WTC11 (cell line): ENCODE results near the gene PRR13. TPM values are rescaled to one million over a fixed set of nuclear protein-coding genes. Genes with fewer than 3 reads are reported as not detected.

Experiments
- ATAC-seq: fragments of 200-7000 bp; cut with Tn5 transposase; 2 replicates; pipeline ENCODE4 v1.10.0; 2021; ENCODE audit warnings: mild to moderate bottlenecking, moderate library complexity
- CTCF ChIA-PET: fragments of 300-600 bp; sonication (Branson Sonifier 250); formaldehyde crosslinking; loops from one replicate; lab custom pipeline; 2021; ENCODE audit warnings: antibody characterized with exemption; lab: Charles Lee
- POLR2A ChIA-PET: fragments of 350-600 bp; sonication (Branson Sonifier 250); formaldehyde crosslinking; loops from one replicate; lab custom pipeline; 2021; ENCODE audit warnings: antibody characterized with exemption; lab: Charles Lee
- DNase-seq: peaks from one replicate; pipeline ENCODE4 v3.0.0; 2021; ENCODE audit warnings: low spot score
- H3K27ac Mint-ChIP-seq: 2 replicates; pipeline ENCODE4 v1.8.0; 2021; ENCODE audit warnings: mixed read lengths
- H3K27me3 Mint-ChIP-seq: 2 replicates; pipeline ENCODE4 v1.8.0; 2021; ENCODE audit warnings: low read depth, mild to moderate bottlenecking, moderate library complexity, mixed read lengths
- H3K36me3 Mint-ChIP-seq: 2 replicates; pipeline ENCODE4 v1.8.0; 2021; ENCODE audit warnings: mixed read lengths
- H3K4me1 Mint-ChIP-seq: 2 replicates; pipeline ENCODE4 v1.8.0; 2022; ENCODE audit warnings: mixed read lengths
- H3K4me3 Mint-ChIP-seq: 2 replicates; pipeline ENCODE4 v1.8.0; 2021; ENCODE audit warnings: mild to moderate bottlenecking, moderate library complexity, mixed read lengths
- H3K9me3 Mint-ChIP-seq: 2 replicates; pipeline ENCODE4 v1.8.0; 2021; ENCODE audit warnings: mixed read lengths
- AR ChIP-seq: fragments of 250-450 bp; sonication (Bioruptor Pico); IDR thresholded peaks from 2 replicates; pipeline ENCODE4 v1.9.0; 2021; ENCODE audit warnings: mild to moderate bottlenecking
- ATF2 ChIP-seq: sonication (generic); formaldehyde crosslinking; IDR thresholded peaks from 2 replicates; pipeline ENCODE4 v1.8.1; 2022; ENCODE audit warnings: low read depth, missing genetic modification reagents, borderline replicate concordance
- FOXK1 ChIP-seq: sonication (generic); formaldehyde crosslinking; IDR thresholded peaks from 2 replicates; pipeline ENCODE4 v1.8.0; 2022; ENCODE audit warnings: mild to moderate bottlenecking, moderate library complexity, missing genetic modification reagents
- GABPB1 ChIP-seq: sonication (generic); formaldehyde crosslinking; IDR thresholded peaks from 2 replicates; pipeline ENCODE4 v1.8.1; 2023; ENCODE audit warnings: mild to moderate bottlenecking, missing genetic modification reagents
- KAT7 ChIP-seq: sonication (generic); formaldehyde crosslinking; IDR thresholded peaks from 2 replicates; pipeline ENCODE4 v1.8.1; 2023; ENCODE audit warnings: missing genetic modification reagents, mild to moderate bottlenecking, borderline replicate concordance
- MYBL2 ChIP-seq: sonication (generic); formaldehyde crosslinking; IDR thresholded peaks from 2 replicates; pipeline ENCODE4 v1.8.1; 2023; ENCODE audit warnings: mild to moderate bottlenecking, moderate library complexity, missing genetic modification reagents
- NR1H2 ChIP-seq: sonication (generic); formaldehyde crosslinking; IDR thresholded peaks from 2 replicates; pipeline ENCODE4 v1.9.0; 2021; ENCODE audit warnings: mild to moderate bottlenecking, moderate library complexity, missing genetic modification reagents
- SMAD4 ChIP-seq: sonication (generic); formaldehyde crosslinking; IDR thresholded peaks from 2 replicates; pipeline ENCODE4 v1.8.0; 2022; ENCODE audit warnings: mild to moderate bottlenecking, missing genetic modification reagents
- ZNF121 ChIP-seq: sonication (generic); formaldehyde crosslinking; IDR thresholded peaks from 2 replicates; pipeline ENCODE4 v1.8.0; 2023; ENCODE audit warnings: missing genetic modification reagents
- ZNF232 ChIP-seq: sonication (generic); formaldehyde crosslinking; IDR thresholded peaks from 2 replicates; pipeline ENCODE4 v1.8.0; 2022; ENCODE audit warnings: mild to moderate bottlenecking, missing genetic modification reagents
- ZNF532 ChIP-seq: fragments of 250-450 bp; sonication (Bioruptor Pico); IDR thresholded peaks from 2 replicates; pipeline ENCODE4 v1.9.0; 2021; ENCODE audit warnings: mild to moderate bottlenecking, borderline replicate concordance
- total RNA-seq: library from RNA; stranded (reverse); gene quantifications from 3 replicates; pipeline ENCODE4 v1.2.3, GENCODE V29; 2021
- TF ChIP-seq, protein P1 (sequence below): sonication (generic); formaldehyde crosslinking; IDR thresholded peaks from 2 replicates; pipeline ENCODE4 v1.8.1; 2023; ENCODE audit warnings: mild to moderate bottlenecking, missing genetic modification reagents, borderline replicate concordance
- TF ChIP-seq, protein P2 (sequence below): sonication (generic); formaldehyde crosslinking; IDR thresholded peaks from 2 replicates; pipeline ENCODE4 v1.8.0; 2022; ENCODE audit warnings: mild to moderate bottlenecking, missing genetic modification reagents
- TF ChIP-seq, protein P3 (sequence below): sonication (generic); formaldehyde crosslinking; IDR thresholded peaks from 2 replicates; pipeline ENCODE4 v1.8.0; 2022; ENCODE audit warnings: mild to moderate bottlenecking, missing genetic modification reagents
- TF ChIP-seq, protein P4 (sequence below): sonication (generic); formaldehyde crosslinking; conservative IDR thresholded peaks from 2 replicates; pipeline ENCODE4 v1.8.1; 2022; ENCODE audit warnings: mild to moderate bottlenecking, missing genetic modification reagents
- TF ChIP-seq, protein P5 (sequence below): sonication (generic); formaldehyde crosslinking; IDR thresholded peaks from 2 replicates; pipeline ENCODE4 v1.8.1; 2022; ENCODE audit warnings: mild to moderate bottlenecking, moderate library complexity, missing genetic modification reagents

Gene PRR13
- total RNA-seq, 1 experiment from 2014 or later: 187 TPM

- CTCF ChIA-PET: no interaction called here
These were observed 19.5 kb downstream of the PRR13 start for GRCh38 chr12:53461059-53461458.

More at GRCh38 chr12:53461059-53461458, 19.5 kb downstream of the PRR13 start:
- Mint-ChIP-seq H3K36me3 (peaks cover 92% of the 10 kb centered on the region), H3K27me3 (no peaks in the 10 kb centered on the region), H3K9me3 (no peaks in the 10 kb centered on the region), H3K4me3 (no peak overlapping the region), H3K4me1 (peaks cover 39% of the 10 kb centered on the region), H3K27ac (peak overlapping the region; percentile 48; the same call in 1 of the 2 replicates)
- POLR2A ChIA-PET: interaction anchor here (0.6 to 1.1 kb wide), 3 partner anchors 14 to 185 kb away, joined by 3 to 4 read pairs (median 4); no protein-coding TSS in a partner anchor
- ATAC-seq (no peak), DNase-seq (no peak)
- TF ChIP-seq, protein P1, sequence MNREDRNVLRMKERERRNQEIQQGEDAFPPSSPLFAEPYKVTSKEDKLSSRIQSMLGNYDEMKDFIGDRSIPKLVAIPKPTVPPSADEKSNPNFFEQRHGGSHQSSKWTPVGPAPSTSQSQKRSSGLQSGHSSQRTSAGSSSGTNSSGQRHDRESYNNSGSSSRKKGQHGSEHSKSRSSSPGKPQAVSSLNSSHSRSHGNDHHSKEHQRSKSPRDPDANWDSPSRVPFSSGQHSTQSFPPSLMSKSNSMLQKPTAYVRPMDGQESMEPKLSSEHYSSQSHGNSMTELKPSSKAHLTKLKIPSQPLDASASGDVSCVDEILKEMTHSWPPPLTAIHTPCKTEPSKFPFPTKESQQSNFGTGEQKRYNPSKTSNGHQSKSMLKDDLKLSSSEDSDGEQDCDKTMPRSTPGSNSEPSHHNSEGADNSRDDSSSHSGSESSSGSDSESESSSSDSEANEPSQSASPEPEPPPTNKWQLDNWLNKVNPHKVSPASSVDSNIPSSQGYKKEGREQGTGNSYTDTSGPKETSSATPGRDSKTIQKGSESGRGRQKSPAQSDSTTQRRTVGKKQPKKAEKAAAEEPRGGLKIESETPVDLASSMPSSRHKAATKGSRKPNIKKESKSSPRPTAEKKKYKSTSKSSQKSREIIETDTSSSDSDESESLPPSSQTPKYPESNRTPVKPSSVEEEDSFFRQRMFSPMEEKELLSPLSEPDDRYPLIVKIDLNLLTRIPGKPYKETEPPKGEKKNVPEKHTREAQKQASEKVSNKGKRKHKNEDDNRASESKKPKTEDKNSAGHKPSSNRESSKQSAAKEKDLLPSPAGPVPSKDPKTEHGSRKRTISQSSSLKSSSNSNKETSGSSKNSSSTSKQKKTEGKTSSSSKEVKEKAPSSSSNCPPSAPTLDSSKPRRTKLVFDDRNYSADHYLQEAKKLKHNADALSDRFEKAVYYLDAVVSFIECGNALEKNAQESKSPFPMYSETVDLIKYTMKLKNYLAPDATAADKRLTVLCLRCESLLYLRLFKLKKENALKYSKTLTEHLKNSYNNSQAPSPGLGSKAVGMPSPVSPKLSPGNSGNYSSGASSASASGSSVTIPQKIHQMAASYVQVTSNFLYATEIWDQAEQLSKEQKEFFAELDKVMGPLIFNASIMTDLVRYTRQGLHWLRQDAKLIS (CRISPR knock-in tag): no peak
- TF ChIP-seq SMAD4 (CRISPR knock-in tag) (no peak), ATF2 (no peak), FOXK1 (no peak), KAT7 (CRISPR knock-in tag) (no peak), MYBL2 (CRISPR knock-in tag) (no peak), ZNF532 (CRISPR knock-in tag) (no peak), GABPB1 (CRISPR knock-in tag) (no peak), AR (CRISPR knock-in tag) (no peak), ZNF232 (CRISPR knock-in tag) (no peak), NR1H2 (CRISPR knock-in tag) (no peak), ZNF121 (CRISPR knock-in tag) (no peak)
- TF ChIP-seq, protein P2, sequence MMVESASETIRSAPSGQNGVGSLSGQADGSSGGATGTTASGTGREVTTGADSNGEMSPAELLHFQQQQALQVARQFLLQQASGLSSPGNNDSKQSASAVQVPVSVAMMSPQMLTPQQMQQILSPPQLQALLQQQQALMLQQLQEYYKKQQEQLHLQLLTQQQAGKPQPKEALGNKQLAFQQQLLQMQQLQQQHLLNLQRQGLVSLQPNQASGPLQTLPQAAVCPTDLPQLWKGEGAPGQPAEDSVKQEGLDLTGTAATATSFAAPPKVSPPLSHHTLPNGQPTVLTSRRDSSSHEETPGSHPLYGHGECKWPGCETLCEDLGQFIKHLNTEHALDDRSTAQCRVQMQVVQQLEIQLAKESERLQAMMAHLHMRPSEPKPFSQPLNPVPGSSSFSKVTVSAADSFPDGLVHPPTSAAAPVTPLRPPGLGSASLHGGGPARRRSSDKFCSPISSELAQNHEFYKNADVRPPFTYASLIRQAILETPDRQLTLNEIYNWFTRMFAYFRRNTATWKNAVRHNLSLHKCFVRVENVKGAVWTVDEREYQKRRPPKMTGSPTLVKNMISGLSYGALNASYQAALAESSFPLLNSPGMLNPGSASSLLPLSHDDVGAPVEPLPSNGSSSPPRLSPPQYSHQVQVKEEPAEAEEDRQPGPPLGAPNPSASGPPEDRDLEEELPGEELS (CRISPR knock-in tag): no peak
- TF ChIP-seq, protein P3, sequence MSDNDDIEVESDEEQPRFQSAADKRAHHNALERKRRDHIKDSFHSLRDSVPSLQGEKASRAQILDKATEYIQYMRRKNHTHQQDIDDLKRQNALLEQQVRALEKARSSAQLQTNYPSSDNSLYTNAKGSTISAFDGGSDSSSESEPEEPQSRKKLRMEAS (CRISPR knock-in tag): no peak
- TF ChIP-seq, protein P4, sequence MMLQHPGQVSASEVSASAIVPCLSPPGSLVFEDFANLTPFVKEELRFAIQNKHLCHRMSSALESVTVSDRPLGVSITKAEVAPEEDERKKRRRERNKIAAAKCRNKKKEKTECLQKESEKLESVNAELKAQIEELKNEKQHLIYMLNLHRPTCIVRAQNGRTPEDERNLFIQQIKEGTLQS (CRISPR knock-in tag): no peak
- TF ChIP-seq, protein P5, sequence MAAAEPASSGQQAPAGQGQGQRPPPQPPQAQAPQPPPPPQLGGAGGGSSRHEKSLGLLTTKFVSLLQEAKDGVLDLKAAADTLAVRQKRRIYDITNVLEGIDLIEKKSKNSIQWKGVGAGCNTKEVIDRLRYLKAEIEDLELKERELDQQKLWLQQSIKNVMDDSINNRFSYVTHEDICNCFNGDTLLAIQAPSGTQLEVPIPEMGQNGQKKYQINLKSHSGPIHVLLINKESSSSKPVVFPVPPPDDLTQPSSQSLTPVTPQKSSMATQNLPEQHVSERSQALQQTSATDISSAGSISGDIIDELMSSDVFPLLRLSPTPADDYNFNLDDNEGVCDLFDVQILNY: no peak
- TF ChIP-seq, all 79 proteins: peak for 0
